ENCODE results near the gene LSM3. TPM values are rescaled to one million over a fixed set of nuclear protein-coding genes. Genes with fewer than 3 reads are reported as not detected.

The LSM3 gene
- polyA plus RNA-seq, 3 donors = 17.7 to 19.9 (median 19.7) TPM

- DNase-seq (ENCODE audit: low read depth in 3 of 3, low spot score in 2 of 3) = no peak
Observed at GRCh38 chr3:14142567-14143270, 35.9 kb upstream of the LSM3 start.

- DNase-seq (ENCODE audit: low read depth in 3 of 3, low spot score in 2 of 3) = no peak
Observed at GRCh38 chr3:14143271-14144225, 35.1 kb upstream of the LSM3 start.

- peak; percentile 82 to 86 (median 83) for DNase-seq (ENCODE audit: low read depth in 3 of 3, low spot score in 2 of 3)
Observed at GRCh38 chr3:14144423-14145075, 34.1 kb upstream of the LSM3 start.

GRCh38 chr3:14145236-14145635 is 33.4 kb upstream of the LSM3 start:
- DNase-seq (ENCODE audit: low read depth in 3 of 3, low spot score in 2 of 3) = no peak

- no peak for DNase-seq (ENCODE audit: low read depth in 3 of 3, low spot score in 2 of 3)
Observed at GRCh38 chr3:14145670-14146380, 32.8 kb upstream of the LSM3 start.

- no peak for DNase-seq (ENCODE audit: low read depth in 3 of 3, low spot score in 2 of 3)
Observed at GRCh38 chr3:14146381-14147065, 32.1 kb upstream of the LSM3 start.

- no peak for DNase-seq (ENCODE audit: low read depth in 3 of 3, low spot score in 2 of 3)
Observed at GRCh38 chr3:14147066-14147435, 31.6 kb upstream of the LSM3 start.

- DNase-seq (ENCODE audit: low read depth in 3 of 3, low spot score in 2 of 3) = no peak
Observed at GRCh38 chr3:14147617-14148016, 31.0 kb upstream of the LSM3 start.

GRCh38 chr3:14148041-14148985 is 30.3 kb upstream of the LSM3 start:
- no peak for DNase-seq (ENCODE audit: low read depth in 3 of 3, low spot score in 2 of 3)

GRCh38 chr3:14150078-14150477 is 28.5 kb upstream of the LSM3 start:
- no peak for DNase-seq (ENCODE audit: low read depth in 3 of 3, low spot score in 2 of 3)

GRCh38 chr3:14150491-14151230 is 28.0 kb upstream of the LSM3 start:
- no peak for DNase-seq (ENCODE audit: low read depth in 3 of 3, low spot score in 2 of 3)

- no peak for DNase-seq (ENCODE audit: low read depth in 3 of 3, low spot score in 2 of 3)
Observed at GRCh38 chr3:14151471-14152083, 27.0 kb upstream of the LSM3 start.

GRCh38 chr3:14152233-14152962 is 26.2 kb upstream of the LSM3 start:
- no peak for DNase-seq (ENCODE audit: low read depth in 3 of 3, low spot score in 2 of 3)

- no peak for DNase-seq (ENCODE audit: low read depth in 3 of 3, low spot score in 2 of 3)
Observed at GRCh38 chr3:14152963-14153355, 25.7 kb upstream of the LSM3 start.

- DNase-seq (ENCODE audit: low read depth in 3 of 3, low spot score in 2 of 3) = no peak
Observed at GRCh38 chr3:14153663-14154062, 25.0 kb upstream of the LSM3 start.

- DNase-seq (ENCODE audit: low read depth in 3 of 3, low spot score in 2 of 3) = no peak
Observed at GRCh38 chr3:14154276-14154675, 24.3 kb upstream of the LSM3 start.

- no peak for DNase-seq (ENCODE audit: low read depth in 3 of 3, low spot score in 2 of 3)
Observed at GRCh38 chr3:14154895-14155440, 23.6 kb upstream of the LSM3 start.
